Measurements from ENCODE around the gene ZNF697. TPM values are rescaled to one million over a fixed set of nuclear protein-coding genes. Genes with fewer than 3 reads are reported as not detected.

The ZNF697 gene
- total RNA-seq, 1 donor from 2014 or later: 13.3 TPM

- no peak for DNase-seq
Measured at GRCh38 chr1:119662034-119662437, 14.0 kb upstream of the ZNF697 start.

DNA sequence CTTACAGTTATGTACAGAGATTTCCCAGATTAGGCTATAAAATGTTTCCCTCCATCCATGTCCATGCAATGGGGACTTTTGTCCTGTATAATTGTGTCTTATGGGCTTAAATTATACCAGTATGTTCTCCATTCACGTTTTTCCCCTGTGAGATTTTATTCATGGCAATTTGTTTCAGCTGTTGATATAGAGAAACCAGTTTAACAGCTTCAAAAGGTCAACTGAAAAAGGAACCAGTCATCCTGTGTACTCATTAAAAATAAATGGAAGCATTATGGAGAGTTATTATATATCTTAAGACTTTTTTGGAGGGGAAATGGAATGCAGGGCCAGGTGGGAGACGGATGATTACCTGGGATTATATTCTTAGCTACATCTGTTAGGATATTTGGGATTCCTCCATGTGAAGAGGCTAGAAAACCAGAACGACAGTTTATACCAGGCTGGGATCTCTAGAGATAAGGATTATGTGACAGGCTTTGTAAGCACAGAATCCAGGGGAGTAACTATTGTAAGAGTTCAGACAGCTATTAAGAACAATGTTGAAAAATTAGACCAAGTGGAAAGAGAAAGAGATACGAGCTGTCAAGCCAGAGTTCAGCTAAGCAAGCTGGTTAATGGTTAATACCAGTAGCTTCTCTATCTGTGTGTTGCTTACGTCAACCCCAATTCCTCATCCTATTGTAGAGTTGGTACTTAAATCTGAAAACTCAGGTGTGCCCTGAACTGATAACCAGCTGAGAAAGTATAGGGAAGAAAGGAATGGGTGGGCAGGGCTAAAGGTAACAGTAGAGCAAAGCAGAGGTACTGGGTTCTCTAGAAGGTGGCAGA, 12.4 kb upstream of the ZNF697 start:
- DNase-seq: no peak

DNA sequence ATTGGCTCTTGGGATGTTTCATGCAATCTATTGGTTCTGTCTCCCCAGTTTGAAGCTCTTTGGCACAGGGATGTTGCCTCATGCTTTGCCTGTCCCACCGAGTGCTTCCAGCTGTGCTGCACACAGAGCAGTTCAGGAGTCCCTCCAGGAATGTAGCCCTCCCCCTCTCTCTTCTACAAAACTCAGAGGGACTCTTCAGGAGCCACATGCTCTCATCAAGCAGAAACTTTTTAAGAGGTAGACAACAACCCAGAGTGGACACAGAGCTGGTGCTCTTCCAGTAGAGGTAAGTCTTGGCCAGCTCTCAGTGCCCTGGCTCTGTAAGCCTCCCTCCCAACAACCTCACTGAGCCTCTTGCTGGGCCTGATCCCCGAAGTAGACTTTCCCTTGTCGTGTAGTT, 11.6 kb upstream of the ZNF697 start:
- DNase-seq: no peak

DNA sequence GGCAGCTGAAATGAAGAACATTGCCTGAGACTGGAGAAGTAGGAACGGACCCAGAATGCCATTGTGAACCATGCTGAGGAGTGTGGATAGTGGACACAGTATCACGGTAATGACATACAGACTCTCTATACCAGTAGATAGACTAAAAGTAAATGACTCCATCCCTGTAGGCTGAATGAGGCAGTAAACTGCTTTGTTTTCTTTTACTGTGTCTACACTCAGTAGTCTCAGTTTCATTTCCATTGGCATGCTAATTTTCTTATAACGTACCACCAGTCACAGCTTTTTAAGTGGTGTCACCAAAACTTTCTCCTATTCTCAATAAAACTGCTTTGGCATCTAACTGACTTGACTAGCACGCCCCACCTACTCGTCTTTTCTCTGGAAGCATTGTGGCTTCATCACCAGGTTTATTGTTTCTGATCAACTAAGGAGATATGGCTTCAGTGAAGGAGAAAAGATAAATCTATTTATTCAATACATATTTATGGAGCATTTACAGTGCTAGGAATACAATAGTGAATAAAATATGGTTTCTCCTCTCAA, 8.4 kb upstream of the ZNF697 start:
- DNase-seq: no peak

DNA sequence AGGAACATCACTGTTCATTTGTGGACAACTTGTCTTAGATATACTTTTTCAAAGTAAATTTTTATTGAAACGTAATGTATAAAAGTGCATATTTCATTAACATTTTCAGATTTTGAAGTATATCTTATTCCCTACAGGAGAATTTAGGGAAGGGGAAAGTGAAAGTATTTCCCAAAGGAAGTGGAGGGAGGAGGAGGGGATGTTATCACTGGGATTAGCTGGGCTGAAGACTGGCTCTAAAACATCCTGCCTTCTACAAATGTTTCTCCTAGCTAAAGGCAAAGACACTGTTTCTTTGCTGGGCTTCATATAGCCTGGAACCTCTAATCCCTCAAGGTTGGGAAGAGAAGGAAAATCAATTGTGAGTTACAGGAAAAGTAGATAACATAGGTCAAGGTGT, 7.1 kb upstream of the ZNF697 start:
- DNase-seq: no peak

DNA sequence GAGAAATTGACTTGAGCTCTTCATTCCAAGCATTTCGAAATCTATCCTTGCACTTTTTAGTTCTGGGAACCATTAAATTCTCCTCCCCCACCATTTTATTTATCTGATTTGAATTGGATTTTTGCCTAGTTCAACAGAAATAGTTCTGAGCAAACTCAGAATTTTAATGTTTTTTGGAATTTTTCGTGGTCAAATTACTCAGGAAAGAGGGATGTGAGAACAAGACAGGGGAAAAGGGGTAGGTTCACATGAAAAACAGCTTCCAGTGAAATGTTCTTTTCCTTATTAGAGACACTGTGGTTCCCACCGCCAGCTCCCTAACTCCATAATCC, 5.7 kb upstream of the ZNF697 start:
- no peak for DNase-seq

DNA sequence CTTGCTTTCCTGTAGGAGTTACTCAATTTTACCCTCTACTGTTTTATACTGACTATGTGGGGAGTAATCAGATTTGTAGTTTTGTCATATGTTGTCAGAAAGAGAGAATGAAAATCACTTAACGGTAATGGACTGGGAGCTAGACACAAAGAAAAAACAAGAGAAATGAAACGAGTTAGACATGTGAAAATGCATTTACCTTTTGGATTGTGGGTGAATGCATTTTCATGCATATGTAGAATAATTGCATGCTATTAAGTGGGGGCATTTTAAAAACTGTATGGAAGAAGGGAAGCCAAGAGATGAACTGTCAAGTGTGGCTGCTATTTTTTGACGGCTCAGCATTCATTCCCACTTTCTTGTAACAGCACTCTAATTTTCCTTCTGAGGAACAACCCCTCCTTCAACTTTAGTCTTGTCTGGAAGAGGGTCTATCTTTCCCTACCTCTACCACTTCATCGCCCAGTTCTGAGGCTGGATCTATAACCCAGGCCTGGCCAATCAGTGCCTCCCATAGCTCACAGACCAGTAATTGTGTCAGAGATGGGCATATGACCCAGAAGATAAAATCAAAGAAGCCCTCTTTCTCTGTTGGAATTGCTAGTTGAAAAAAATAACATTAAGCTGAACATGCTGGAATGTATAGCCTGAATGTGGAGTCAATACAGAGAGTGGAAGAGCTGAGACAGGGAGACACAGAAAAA, 5.2 kb upstream of the ZNF697 start:
- no peak for DNase-seq

- no peak for DNase-seq
Measured at GRCh38 chr1:119652587-119652986, 4.5 kb upstream of the ZNF697 start.

DNA sequence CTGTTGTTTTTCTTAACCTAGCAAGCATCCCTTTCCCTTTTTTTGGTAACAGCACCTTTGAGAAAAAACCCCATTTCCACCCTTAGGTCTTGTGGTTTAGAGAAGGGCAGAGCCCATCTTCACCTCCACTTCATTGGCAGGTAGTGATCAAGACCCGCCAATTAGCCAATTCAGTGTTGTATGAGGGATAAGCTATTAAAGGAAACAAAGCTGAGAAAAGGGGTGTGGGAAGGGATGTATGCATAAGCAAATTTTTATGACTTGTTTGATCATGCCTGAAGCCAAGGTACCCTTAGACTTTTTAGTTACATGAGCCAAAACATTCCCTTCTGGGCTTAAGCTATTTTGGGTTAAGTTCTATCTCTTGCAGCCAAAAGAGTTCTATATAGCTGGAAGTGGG, 3.6 kb upstream of the ZNF697 start:
- no peak for DNase-seq

- no peak for DNase-seq
Measured at GRCh38 chr1:119651133-119651532, 3.1 kb upstream of the ZNF697 start.

- no peak for DNase-seq
Measured at GRCh38 chr1:119648620-119649004, 546 bp upstream of the ZNF697 start.

DNA sequence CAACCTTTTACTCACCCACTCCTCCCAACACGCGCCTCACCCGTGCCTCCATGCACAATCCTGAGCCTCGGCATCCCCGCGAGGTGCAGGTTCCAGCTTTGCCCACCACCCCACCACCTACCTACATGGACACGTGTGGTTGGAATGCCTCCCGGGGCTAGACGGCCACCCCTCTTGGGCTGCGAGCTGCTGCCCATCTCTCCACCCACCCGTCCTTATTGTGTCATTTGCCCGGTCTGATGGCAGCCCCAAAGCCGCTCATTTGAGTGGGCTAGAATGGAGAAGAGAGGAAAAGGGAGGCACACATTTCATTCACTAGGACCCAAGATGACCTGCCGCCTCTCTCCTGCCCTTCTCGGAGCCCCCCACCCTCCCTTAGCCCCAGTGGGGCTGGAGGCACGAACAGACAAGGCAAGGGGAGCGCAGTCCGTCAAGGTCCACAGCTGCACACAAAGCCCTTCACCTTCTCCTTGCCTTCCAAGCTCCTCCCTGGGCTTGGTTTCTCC, 785 bp downstream of the ZNF697 start:
- no peak for DNase-seq

GRCh38 chr1:119646521-119647227, 1.4 kb downstream of the ZNF697 start:
- DNase-seq: no peak

GRCh38 chr1:119639109-119639508, 9.0 kb downstream of the ZNF697 start:
- DNase-seq: no peak

- DNase-seq: no peak
Measured at GRCh38 chr1:119637710-119638109, 10.4 kb downstream of the ZNF697 start.

GRCh38 chr1:119636491-119637089, 11.5 kb downstream of the ZNF697 start:
- no peak for DNase-seq

DNA sequence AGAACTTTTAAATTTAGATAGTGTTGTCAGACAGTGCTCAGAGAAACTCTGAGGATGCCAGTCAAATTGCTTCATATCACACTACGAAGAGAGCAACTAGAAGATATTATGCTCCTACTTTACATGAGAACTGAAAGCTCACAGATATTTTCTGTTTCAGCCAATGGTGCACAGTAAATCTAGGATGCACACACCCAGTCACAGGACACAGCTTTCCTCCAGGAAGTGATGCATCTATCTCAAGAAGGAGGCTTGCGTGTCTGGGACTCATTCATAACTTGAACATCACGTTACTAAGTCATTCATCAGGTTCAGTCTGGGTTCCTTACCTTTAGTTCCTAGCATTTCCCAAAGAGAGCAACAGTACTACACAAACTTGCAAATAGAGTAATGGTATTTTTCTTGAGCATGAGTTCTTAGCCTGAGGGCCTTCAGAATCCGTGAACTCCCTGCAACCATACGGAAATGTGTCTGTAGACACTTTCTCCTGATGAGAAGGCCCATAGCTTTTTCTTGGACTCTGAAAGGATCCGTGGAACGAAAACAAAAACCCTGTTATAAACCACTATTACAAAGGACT, 12.2 kb downstream of the ZNF697 start:
- DNase-seq: no peak

DNA sequence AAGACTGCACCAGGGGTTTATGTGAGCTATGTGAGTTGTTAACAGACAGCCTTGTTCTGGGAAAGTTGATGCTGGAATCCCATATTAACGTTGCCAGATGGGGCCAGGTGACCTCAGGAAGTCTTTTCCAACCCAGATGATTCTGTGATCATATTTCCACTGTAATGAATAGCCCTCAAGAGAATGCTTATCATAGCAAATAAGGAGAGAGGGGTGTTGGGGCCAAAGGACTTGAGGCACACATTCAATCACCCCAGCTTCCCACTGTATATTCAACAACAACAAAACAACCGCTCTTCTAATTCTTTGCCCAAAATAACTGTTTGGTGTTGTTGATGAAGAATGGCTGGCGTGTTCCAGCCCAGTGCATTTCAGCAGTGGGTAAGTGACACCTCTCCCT, 14.1 kb downstream of the ZNF697 start:
- DNase-seq: no peak

DNA sequence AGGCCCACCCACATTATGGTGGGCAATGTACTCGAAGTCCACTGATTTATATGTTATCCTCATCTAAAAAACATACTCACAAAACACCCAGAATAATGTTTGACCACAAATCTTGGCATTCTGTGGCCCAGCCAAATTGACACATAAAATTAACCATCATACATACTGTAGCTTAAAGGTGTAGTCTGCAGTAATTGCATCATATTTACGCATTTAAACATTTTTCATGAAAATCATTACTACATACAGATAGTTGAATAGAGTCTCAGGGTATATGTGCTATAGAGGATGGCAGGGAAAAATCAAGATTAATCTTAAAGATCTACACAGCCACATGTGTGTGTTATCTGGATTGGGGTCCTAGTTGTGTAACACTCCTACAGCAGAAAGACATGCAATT, 14.5 kb downstream of the ZNF697 start:
- no peak for DNase-seq

- DNase-seq: no peak
Measured at GRCh38 chr1:119632841-119633240, 15.2 kb downstream of the ZNF697 start.

GRCh38 chr1:119632103-119632490, 16.0 kb downstream of the ZNF697 start:
- no peak for DNase-seq

DNA sequence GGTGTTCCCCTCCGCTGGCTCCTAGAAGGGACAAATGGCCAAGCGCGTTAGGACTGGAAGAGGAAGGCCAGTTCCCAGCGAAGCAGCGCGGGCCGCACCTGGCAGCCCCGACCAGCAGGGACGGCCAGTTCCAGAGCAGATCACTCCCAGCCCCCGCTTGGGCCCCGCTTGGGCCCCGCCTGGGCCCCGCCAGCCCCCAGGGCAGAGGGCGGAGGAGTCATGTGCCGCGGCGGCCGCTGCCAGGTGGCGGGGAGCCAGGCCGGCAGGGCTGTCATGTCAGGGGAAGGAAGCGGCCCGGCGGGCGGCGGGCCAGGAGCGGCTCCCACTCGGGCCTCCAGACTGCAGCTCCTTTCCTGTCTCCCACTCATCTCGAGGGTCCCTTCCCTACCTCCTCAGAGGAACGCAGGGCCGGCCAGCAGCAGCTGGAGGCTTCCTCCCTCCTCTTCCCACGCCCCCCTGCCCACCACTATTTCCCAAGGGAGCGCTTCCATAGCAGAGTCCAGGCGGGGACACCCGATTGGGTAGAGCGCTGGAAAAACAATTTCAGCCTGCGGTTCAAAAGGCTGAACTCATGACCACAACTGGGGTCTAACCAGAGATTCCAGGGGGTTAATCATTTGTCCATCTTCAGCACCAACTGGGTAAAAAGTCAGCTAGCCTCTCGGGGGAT, 16.5 kb downstream of the ZNF697 start:
- peak; percentile 68 for DNase-seq
